ENCODE data around the gene ITPRIP.

GRCh38 chr10:104337985-104338735 is at the start of gene ITPRIP:
- TF ChIP-seq CTCF (IDR thresholded peaks at IDR 0.05 in 2 of 3, conservative IDR thresholded peaks at IDR 0.05 in 1 of 3; ENCODE audit: borderline replicate concordance in 1 of 3, insufficient read depth in 1 of 3, low read depth in 2 of 3, low read length in 2 of 3) (peak in 2 of 3 experiments; percentile 29 to 34; a peak in 3 of 6 replicates), MAX (IDR thresholded peaks at IDR 0.05) (no peak), EZH2 (IDR thresholded peaks at IDR 0.05) (no peak), RAD21 (IDR thresholded peaks at IDR 0.05; ENCODE audit: low read depth) (no peak), SP1 (IDR thresholded peaks at IDR 0.05; ENCODE audit: low read depth) (no peak), EZH2phosphoT487 (IDR thresholded peaks at IDR 0.05; ENCODE audit: borderline replicate concordance) (no peak), CEBPB (IDR thresholded peaks at IDR 0.05; ENCODE audit: low read depth) (no peak), POLR2A (IDR thresholded peaks at IDR 0.05; ENCODE audit: borderline replicate concordance, extremely low read depth, insufficient read depth, insufficient read length) (peak; percentile 87), ZNF274 (IDR thresholded peaks at IDR 0.05; ENCODE audit: low read depth, low read length) (no peak), REST (IDR thresholded peaks at IDR 0.05; ENCODE audit: low read depth) (no peak), FOSL1 (IDR thresholded peaks at IDR 0.05; ENCODE audit: low read depth) (no peak)

Measured in HCT116 (cell line).